CD14-positive monocyte (primary cell): ENCODE results near the gene KRT1. TPM values are rescaled to one million over a fixed set of nuclear protein-coding genes. Genes with fewer than 3 reads are reported as not detected.

Source experiments
- DNase-seq, 3 donors: peaks; one replicate each; pipeline ENCODE4 v3.0.0-alpha.2; 2011 to 2022
- H2AFZ ChIP-seq: 2 replicates; pipeline ENCODE4 v1.6.0; 2012; ENCODE audit warnings: mild to moderate bottlenecking, low read depth, low read length, inconsistent platforms; ENCODE audit not compliant: insufficient read depth, poor library complexity, severe bottlenecking
- H3K27ac ChIP-seq, 2 donors: 1 replicate in 1 of 2; 2 replicates in 1 of 2; pipeline ENCODE4 v1.5.1; 2012 to 2013; ENCODE audit warnings: low read length in 2 of 2, control low read depth in 1 of 2, inconsistent platforms in 1 of 2, low read depth in 1 of 2, mild to moderate bottlenecking in 1 of 2
- H3K27me3 ChIP-seq, 2 donors: one replicate each; pipeline versions ENCODE4 v1.6.0 to v1.6.1; 2011 to 2013; ENCODE audit warnings: low read length in 2 of 2; ENCODE audit not compliant: control insufficient read depth in 2 of 2, insufficient read depth in 2 of 2
- H3K36me3 ChIP-seq, 2 donors: replicated peaks in 1 of 2; 1 replicate in 1 of 2; 2 replicates in 1 of 2; pipeline versions ENCODE4 v1.5.1 to v1.6.1; 2012 to 2013; ENCODE audit warnings: low read length in 2 of 2, control low read depth in 1 of 2, inconsistent platforms in 1 of 2, mild to moderate bottlenecking in 1 of 2; ENCODE audit not compliant: insufficient read depth in 2 of 2, control insufficient read depth in 1 of 2
- H3K4me1 ChIP-seq, 2 donors: 1 replicate in 1 of 2; 2 replicates in 1 of 2; pipeline versions ENCODE4 v1.5.1 to v1.6.1; 2012 to 2013; ENCODE audit warnings: low read length in 2 of 2, control low read depth in 1 of 2, inconsistent platforms in 1 of 2, mild to moderate bottlenecking in 1 of 2, moderate library complexity in 1 of 2; ENCODE audit not compliant: insufficient read depth in 2 of 2, control insufficient read depth in 1 of 2
- H3K4me2 ChIP-seq: replicated peaks from 2 replicates; pipeline ENCODE3; 2012; ENCODE audit warnings: low read length, moderate library complexity, mild to moderate bottlenecking; ENCODE audit not compliant: poor library complexity, severe bottlenecking; ENCODE audit errors: extremely low read depth
- H3K4me3 ChIP-seq, 3 experiments: fragments of 200-600 bp in 1 of 3; sonication (generic) in 1 of 3; replicated peaks in 1 of 3; 1 replicate in 2 of 3; 2 replicates in 1 of 3; pipeline ENCODE4 v1.5.1; 2011 to 2013; ENCODE audit warnings: low read length in 3 of 3, mild to moderate bottlenecking in 3 of 3, control low read depth in 2 of 3, low read depth in 2 of 3, inconsistent platforms in 1 of 3, moderate library complexity in 1 of 3
- H3K79me2 ChIP-seq: 2 replicates; pipeline ENCODE4 v1.6.0; 2012; ENCODE audit warnings: mild to moderate bottlenecking, control low read depth, inconsistent platforms, low read length, moderate library complexity; ENCODE audit not compliant: insufficient read depth
- H3K9ac ChIP-seq: 2 replicates; pipeline ENCODE4 v1.6.0; 2017; ENCODE audit warnings: low read length, mild to moderate bottlenecking; ENCODE audit not compliant: insufficient read depth, poor library complexity, severe bottlenecking
- H3K9me3 ChIP-seq, 2 donors: replicated peaks in 1 of 2; 1 replicate in 1 of 2; 2 replicates in 1 of 2; pipeline versions ENCODE4 v1.5.1 to v1.6.1; 2012 to 2013; ENCODE audit warnings: low read length in 2 of 2, control low read depth in 1 of 2; ENCODE audit not compliant: control insufficient read depth in 1 of 2, insufficient read depth in 1 of 2
- H4K20me1 ChIP-seq: 2 replicates; pipeline ENCODE4 v1.6.0; 2012; ENCODE audit warnings: mild to moderate bottlenecking, low read length, control low read depth, moderate library complexity; ENCODE audit not compliant: insufficient read depth
- H3K27ac Mint-ChIP-seq, 7 donors: one replicate each; pipeline ENCODE4 v1.8.0; 2020; ENCODE audit warnings: mild to moderate bottlenecking in 7 of 7, mixed read lengths in 7 of 7, moderate library complexity in 6 of 7, inconsistent platforms in 2 of 7
- H3K27me3 Mint-ChIP-seq, 3 donors: one replicate each; pipeline ENCODE4 v1.8.0; 2021 to 2022; ENCODE audit warnings: low read depth in 3 of 3, mild to moderate bottlenecking in 3 of 3, mixed read lengths in 3 of 3, moderate library complexity in 3 of 3, inconsistent platforms in 1 of 3
- H3K36me3 Mint-ChIP-seq, 2 donors: one replicate each; pipeline ENCODE4 v1.8.0; 2020; ENCODE audit warnings: mixed read lengths in 2 of 2, inconsistent platforms in 1 of 2, mild to moderate bottlenecking in 1 of 2
- H3K4me1 Mint-ChIP-seq: one replicate; pipeline ENCODE4 v1.8.0; 2020; ENCODE audit warnings: mild to moderate bottlenecking, mixed read lengths
- H3K4me3 Mint-ChIP-seq, 2 donors: one replicate each; pipeline ENCODE4 v1.8.0; 2020; ENCODE audit warnings: mild to moderate bottlenecking in 2 of 2, mixed read lengths in 2 of 2, moderate library complexity in 1 of 2
- H3K9me3 Mint-ChIP-seq, 7 donors: one replicate each; pipeline ENCODE4 v1.8.0; 2020 to 2022; ENCODE audit warnings: mixed read lengths in 7 of 7, mild to moderate bottlenecking in 6 of 7, moderate library complexity in 6 of 7, inconsistent platforms in 2 of 7
- WGBS: methylation state at CpG from one replicate; pipeline ENCODE4 v1.1.5; 2013; ENCODE audit warnings: missing lambda C conversion rate; ENCODE audit not compliant: insufficient coverage; 5-methylcytosine and 5-hydroxymethylcytosine counted together
- intact Hi-C, 2 donors: fragments of 100-400 bp; cut with micrococcal nuclease; formaldehyde crosslinking; loops; one replicate each; pipeline versions ENCODE4 v1.15.0 to v1.15.1; 2023
- polyA plus RNA-seq, 3 donors: library from polyadenylated mRNA; depleted of rRNA in 1 of 3; unstranded in 2 of 3; stranded (reverse) in 1 of 3; fragments of 300-500 nt in 2 of 3; fragments of >200 nt in 1 of 3; fragmentation: Illumina TruSeq in 2 of 3; gene quantifications; 1 replicate in 2 of 3; 2 replicates in 1 of 3; pipeline ENCODE4 v1.2.3, GENCODE V29; 2012 to 2021
- TF ChIP-seq, protein P1 (sequence below): fragments of 200-600 bp; IDR thresholded peaks from one replicate; pipeline ENCODE4 v1.8.0; 2022; ENCODE audit warnings: antibody characterized with exemption, mild to moderate bottlenecking

KRT1 gene
- polyA plus RNA-seq, 3 donors, result not detected

DNA sequence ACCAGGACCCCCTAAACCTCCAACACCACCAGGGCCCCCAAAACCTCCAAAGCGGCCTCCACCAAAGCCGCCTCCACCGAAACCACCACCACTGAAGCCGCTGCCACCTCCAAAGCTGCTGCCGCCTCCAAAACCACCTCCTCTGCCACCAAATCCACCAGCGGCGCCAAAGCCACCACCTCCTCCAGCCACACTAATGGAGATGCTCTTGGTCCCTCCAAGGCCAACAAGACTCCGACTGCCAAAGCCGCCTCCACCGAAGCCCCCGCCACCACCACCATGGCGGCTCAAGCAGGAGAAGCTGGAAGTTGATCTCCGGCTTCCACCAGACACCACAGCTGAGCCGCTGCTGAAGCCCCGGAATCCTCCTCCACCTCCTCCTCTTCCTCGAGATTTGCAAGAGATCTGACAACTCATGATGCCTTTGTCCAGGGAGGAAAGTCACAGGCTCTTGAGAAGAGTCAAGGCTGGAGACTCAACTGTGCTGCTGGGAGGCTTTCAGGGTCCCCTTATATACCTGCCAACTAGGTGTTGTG lies 28.4 kb downstream of the KRT1 start, which contains the start of gene KRT2:
TSS of gene KRT2 (minus strand) at position 486 of the 536 bp plus-strand sequence. CDS start at position 417, 69 bp downstream.
- no peaks in the 10 kb centered on the region for H3K27me3 ChIP-seq
- no peak within 1 kb of the TSS for H3K4me2 ChIP-seq
- TF ChIP-seq, protein P1, sequence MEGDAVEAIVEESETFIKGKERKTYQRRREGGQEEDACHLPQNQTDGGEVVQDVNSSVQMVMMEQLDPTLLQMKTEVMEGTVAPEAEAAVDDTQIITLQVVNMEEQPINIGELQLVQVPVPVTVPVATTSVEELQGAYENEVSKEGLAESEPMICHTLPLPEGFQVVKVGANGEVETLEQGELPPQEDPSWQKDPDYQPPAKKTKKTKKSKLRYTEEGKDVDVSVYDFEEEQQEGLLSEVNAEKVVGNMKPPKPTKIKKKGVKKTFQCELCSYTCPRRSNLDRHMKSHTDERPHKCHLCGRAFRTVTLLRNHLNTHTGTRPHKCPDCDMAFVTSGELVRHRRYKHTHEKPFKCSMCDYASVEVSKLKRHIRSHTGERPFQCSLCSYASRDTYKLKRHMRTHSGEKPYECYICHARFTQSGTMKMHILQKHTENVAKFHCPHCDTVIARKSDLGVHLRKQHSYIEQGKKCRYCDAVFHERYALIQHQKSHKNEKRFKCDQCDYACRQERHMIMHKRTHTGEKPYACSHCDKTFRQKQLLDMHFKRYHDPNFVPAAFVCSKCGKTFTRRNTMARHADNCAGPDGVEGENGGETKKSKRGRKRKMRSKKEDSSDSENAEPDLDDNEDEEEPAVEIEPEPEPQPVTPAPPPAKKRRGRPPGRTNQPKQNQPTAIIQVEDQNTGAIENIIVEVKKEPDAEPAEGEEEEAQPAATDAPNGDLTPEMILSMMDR, result no peak
- no peak within 1 kb of the TSS for H3K4me3 ChIP-seq
- 93% methylated on average over 14 of the region's 16 CpGs for WGBS
- Mint-ChIP-seq H3K9me3 (peaks cover 0 to 8% (median 3%) of the 10 kb centered on the region in 7 donors), H3K36me3 (no peaks in the 10 kb centered on the region), H3K4me3 (no peak within 1 kb of the TSS), H3K4me1 (no peaks in the 10 kb centered on the region), H3K27ac (no peak within 1 kb of the TSS), H3K27me3 (peaks cover 0 to 4% (median 2%) of the 10 kb centered on the region in 3 donors)
- no peak within 1 kb of the TSS for H3K27ac ChIP-seq
- H3K9me3 ChIP-seq, result no peaks in the 10 kb centered on the region
- no peak within 1 kb of the TSS for H3K9ac ChIP-seq
- H4K20me1 ChIP-seq, result no peaks in the 10 kb centered on the region
- H2AFZ ChIP-seq, result no peak within 1 kb of the TSS
- no peaks in the 10 kb centered on the region for H3K79me2 ChIP-seq
- intact Hi-C loops, result no loop called here
- no peak for DNase-seq
- H3K4me1 ChIP-seq, result no peaks in the 10 kb centered on the region
- no peaks in the 10 kb centered on the region for H3K36me3 ChIP-seq

DNA sequence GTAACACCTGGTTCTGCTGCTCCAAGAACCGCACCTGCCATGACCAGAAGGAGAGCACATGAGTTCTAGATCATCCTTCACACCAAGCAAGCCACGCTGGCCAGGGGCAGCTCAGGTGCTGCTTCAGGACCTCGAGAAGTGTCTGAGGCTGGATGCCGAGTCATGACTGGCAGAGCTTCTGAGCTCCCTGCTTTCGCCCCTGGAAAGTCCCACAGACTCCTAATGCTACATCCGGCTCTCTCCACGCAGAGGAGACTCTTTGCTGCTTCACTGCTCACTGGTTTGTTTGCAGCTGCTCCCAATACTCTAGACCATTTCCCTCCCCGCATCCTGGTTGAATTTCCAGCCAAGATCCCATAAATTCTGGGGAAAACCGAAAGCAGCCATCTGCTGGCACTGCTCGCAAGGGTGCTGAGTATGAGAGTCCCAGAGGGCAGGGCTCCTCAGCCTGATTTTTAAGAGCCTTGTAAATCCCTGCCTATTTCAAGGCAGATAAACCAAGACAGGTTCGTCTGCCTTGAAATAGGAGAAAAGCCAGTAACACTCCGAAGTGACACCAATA lies 29.6 kb downstream of the KRT1 start:
- Histone ChIP-seq H3K36me3 (no peaks in the 10 kb centered on the region), H3K4me3 (no peak overlapping the region), H3K9ac (no peak overlapping the region), H3K4me1 (no peaks in the 10 kb centered on the region), H4K20me1 (no peaks in the 10 kb centered on the region), H3K4me2 (no peak overlapping the region), H3K27me3 (no peaks in the 10 kb centered on the region), H3K79me2 (no peaks in the 10 kb centered on the region), H2AFZ (no peak overlapping the region), H3K27ac (no peak overlapping the region), H3K9me3 (no peaks in the 10 kb centered on the region)
- peaks cover 0 to 7% (median 2%) of the 10 kb centered on the region in 3 donors for H3K27me3 Mint-ChIP-seq
- peaks cover 0 to 8% (median 3%) of the 10 kb centered on the region in 7 donors for H3K9me3 Mint-ChIP-seq
- peaks cover 4% of the 10 kb centered on the region for H3K4me1 Mint-ChIP-seq
- H3K36me3 Mint-ChIP-seq, result no peaks in the 10 kb centered on the region
- intact Hi-C loops, result no loop called here
- 85% methylated on average over 10 of the region's 12 CpGs for WGBS
- H3K4me3 Mint-ChIP-seq, result no peak overlapping the region
- no peak for DNase-seq
- no peak overlapping the region for H3K27ac Mint-ChIP-seq
- TF ChIP-seq, protein P1, result no peak
